NB4 (cell line): ENCODE data around the gene PFKFB3.

ENCODE experiments used
- DNase-seq: peaks from one replicate; pipeline ENCODE4 v3.0.0; 2010; ENCODE audit warnings: low read depth
- H3K4me3 ChIP-seq: one replicate; pipeline ENCODE4 v1.5.1; 2011; ENCODE audit warnings: mild to moderate bottlenecking, low read depth, low read length, moderate library complexity
- MYC ChIP-seq: IDR thresholded peaks from 2 replicates; pipeline ENCODE4 v1.6.1; 2011; ENCODE audit warnings: low read depth, low read length
- POLR2A ChIP-seq: IDR thresholded peaks from 2 replicates; pipeline ENCODE4 v1.6.1; 2011; ENCODE audit warnings: mild to moderate bottlenecking; ENCODE audit not compliant: insufficient read length; ENCODE audit errors: extremely low read depth
- TF ChIP-seq, protein P1 (sequence below): IDR thresholded peaks from one replicate; pipeline ENCODE4 v1.5.1; 2012; ENCODE audit warnings: low read depth, low read length
- TF ChIP-seq, protein P2 (sequence below): IDR thresholded peaks from 2 replicates; pipeline ENCODE4 v1.6.1; 2011; ENCODE audit warnings: low read depth, low read length

Gene PFKFB3

DNA sequence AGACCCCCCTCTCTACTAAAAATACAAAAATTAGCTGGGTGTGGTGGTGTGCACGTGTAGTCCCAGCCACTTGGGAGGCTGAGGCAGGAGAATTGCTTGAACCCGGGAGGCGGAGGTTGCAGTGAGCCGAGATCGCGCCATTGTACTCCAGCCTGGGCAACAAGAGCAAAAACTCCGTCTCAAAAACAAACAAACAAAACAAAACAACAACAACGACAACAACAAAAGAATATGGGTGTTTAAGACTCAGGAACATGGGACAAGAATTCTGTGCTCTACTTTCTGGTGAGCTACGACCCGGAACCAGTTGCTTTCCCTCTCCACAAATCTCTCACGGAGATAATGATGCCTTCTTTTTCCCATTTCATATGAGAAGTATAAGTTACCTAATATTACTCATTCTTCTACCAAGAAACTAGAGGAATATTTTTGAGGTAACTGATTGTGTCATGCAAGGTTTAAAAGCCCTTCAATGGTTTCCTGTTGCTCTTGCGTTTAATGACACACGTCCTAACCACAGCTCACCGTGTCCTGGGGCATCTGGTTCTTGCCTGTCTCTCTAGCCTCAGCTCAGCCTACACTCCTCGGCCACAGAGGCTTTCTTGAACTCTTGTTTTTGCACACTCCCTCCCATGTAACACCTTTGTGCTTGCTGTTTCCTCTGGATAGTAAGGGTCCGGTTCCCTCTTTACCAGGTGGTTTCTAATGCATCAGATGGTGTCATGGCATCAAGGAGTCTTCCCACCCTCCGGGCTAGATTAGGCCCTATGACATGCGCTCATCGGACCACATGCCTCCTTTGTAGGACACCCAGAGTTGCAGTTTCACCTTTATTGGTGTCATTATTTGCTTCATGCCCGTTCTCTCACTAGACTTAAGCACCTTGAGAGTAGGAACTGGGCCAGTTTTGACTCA lies 67.5 kb downstream of the PFKFB3 start:
- peak; percentile 74 for DNase-seq
- no peak overlapping the region for H3K4me3 ChIP-seq
- TF ChIP-seq, protein P1, sequence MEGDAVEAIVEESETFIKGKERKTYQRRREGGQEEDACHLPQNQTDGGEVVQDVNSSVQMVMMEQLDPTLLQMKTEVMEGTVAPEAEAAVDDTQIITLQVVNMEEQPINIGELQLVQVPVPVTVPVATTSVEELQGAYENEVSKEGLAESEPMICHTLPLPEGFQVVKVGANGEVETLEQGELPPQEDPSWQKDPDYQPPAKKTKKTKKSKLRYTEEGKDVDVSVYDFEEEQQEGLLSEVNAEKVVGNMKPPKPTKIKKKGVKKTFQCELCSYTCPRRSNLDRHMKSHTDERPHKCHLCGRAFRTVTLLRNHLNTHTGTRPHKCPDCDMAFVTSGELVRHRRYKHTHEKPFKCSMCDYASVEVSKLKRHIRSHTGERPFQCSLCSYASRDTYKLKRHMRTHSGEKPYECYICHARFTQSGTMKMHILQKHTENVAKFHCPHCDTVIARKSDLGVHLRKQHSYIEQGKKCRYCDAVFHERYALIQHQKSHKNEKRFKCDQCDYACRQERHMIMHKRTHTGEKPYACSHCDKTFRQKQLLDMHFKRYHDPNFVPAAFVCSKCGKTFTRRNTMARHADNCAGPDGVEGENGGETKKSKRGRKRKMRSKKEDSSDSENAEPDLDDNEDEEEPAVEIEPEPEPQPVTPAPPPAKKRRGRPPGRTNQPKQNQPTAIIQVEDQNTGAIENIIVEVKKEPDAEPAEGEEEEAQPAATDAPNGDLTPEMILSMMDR: no peak
- TF ChIP-seq POLR2A (no peak), MYC (no peak)
- TF ChIP-seq, protein P2, sequence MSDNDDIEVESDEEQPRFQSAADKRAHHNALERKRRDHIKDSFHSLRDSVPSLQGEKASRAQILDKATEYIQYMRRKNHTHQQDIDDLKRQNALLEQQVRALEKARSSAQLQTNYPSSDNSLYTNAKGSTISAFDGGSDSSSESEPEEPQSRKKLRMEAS: no peak

- no peak for DNase-seq
- TF ChIP-seq POLR2A (no peak), MYC (no peak)
- TF ChIP-seq, protein P1: no peak
- TF ChIP-seq, protein P2: no peak
- no peak overlapping the region for H3K4me3 ChIP-seq
These were observed 68.2 kb downstream of the PFKFB3 start for GRCh38 chr10:6270951-6271350.

GRCh38 chr10:6271663-6272062 lies 68.9 kb downstream of the PFKFB3 start:
- TF ChIP-seq POLR2A: no peak
- TF ChIP-seq, protein P2: no peak
- TF ChIP-seq MYC: no peak
- TF ChIP-seq, protein P1: no peak
- H3K4me3 ChIP-seq: no peak overlapping the region
- DNase-seq: no peak

GRCh38 chr10:6272126-6272525 lies 69.4 kb downstream of the PFKFB3 start:
- H3K4me3 ChIP-seq: no peak overlapping the region
- no peak for TF ChIP-seq MYC
- TF ChIP-seq, protein P1: no peak
- TF ChIP-seq, protein P2: no peak
- no peak for TF ChIP-seq POLR2A
- DNase-seq: no peak

DNA sequence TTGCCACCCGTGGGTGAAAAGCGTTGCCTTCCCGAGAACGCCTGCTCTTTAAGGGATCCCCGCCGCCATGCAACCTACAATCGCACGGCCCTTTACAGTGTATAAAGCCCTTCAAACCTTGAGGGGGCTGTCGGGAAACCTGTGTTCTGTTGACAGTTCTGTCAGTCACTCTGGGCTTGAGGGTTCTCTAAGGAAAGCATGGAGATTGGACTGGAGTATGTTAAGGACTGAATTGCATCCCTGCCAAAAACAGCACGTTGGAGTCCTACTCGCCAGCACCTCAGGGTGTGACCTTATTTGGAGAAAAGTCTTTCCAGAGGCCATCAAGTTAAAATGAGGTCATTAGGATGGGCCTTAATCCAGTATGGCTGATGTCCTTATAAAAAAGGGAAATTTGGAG lies 70.6 kb downstream of the PFKFB3 start:
- DNase-seq: no peak
- TF ChIP-seq MYC (no peak), POLR2A (no peak)
- TF ChIP-seq, protein P2: no peak
- TF ChIP-seq, protein P1: no peak
- no peak overlapping the region for H3K4me3 ChIP-seq
